ENCODE measurements around the gene RSPH6A. TPM values are rescaled to one million over a fixed set of nuclear protein-coding genes. Genes with fewer than 3 reads are reported as not detected.

RSPH6A gene
- polyA plus RNA-seq, 1 donor from 2014 or later: not detected

DNA sequence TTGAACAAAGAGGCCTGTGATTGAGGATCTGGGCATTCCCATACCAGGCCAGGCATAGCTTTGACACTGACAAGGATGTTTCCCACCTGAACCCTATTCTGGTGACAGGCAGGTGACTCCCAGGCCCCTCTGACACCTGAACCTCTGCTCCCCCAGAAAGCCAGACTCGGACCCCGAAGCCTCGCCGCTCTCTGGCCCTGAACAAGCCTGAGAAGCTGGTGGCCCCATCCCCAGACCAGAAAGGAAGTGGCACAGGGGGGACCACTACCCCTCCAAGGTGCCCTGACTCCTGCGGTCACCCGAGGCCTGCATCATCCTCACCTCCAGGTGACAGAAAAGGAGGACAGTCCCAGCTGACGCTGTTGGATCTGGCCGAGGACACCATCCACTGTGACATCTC, 60.8 kb downstream of the RSPH6A start:
- H3F3A ChIP-seq (ENCODE audit: insufficient read depth, low read length, poor library complexity, severe bottlenecking): no peaks in the 10 kb centered on the region
- no peaks in the 10 kb centered on the region for H3K79me2 ChIP-seq (replicated peaks; ENCODE audit: insufficient read depth, low read length)
- no peaks in the 10 kb centered on the region for H3K36me3 ChIP-seq (ENCODE audit: insufficient read depth, low read length)
- no peak overlapping the region for H2AFZ ChIP-seq (ENCODE audit: low read depth, low read length)
- no peak overlapping the region for H3K4me3 ChIP-seq (ENCODE audit: low read length)
- no peaks in the 10 kb centered on the region for H4K20me1 ChIP-seq (ENCODE audit: insufficient read depth)
- H3K9me2 ChIP-seq (ENCODE audit: insufficient read depth, low read length): no peaks in the 10 kb centered on the region
- no peaks in the 10 kb centered on the region for H3K9me3 ChIP-seq (ENCODE audit: low read length)
- H3K9ac ChIP-seq (ENCODE audit: low read length): no peak overlapping the region
- H3K27me3 ChIP-seq (ENCODE audit: insufficient read depth, low read depth, low read length): no peaks in the 10 kb centered on the region
- no peak for TF ChIP-seq SMC3 (conservative IDR thresholded peaks at IDR 0.05; ENCODE audit: poor library complexity)
- TF ChIP-seq, protein P1, sequence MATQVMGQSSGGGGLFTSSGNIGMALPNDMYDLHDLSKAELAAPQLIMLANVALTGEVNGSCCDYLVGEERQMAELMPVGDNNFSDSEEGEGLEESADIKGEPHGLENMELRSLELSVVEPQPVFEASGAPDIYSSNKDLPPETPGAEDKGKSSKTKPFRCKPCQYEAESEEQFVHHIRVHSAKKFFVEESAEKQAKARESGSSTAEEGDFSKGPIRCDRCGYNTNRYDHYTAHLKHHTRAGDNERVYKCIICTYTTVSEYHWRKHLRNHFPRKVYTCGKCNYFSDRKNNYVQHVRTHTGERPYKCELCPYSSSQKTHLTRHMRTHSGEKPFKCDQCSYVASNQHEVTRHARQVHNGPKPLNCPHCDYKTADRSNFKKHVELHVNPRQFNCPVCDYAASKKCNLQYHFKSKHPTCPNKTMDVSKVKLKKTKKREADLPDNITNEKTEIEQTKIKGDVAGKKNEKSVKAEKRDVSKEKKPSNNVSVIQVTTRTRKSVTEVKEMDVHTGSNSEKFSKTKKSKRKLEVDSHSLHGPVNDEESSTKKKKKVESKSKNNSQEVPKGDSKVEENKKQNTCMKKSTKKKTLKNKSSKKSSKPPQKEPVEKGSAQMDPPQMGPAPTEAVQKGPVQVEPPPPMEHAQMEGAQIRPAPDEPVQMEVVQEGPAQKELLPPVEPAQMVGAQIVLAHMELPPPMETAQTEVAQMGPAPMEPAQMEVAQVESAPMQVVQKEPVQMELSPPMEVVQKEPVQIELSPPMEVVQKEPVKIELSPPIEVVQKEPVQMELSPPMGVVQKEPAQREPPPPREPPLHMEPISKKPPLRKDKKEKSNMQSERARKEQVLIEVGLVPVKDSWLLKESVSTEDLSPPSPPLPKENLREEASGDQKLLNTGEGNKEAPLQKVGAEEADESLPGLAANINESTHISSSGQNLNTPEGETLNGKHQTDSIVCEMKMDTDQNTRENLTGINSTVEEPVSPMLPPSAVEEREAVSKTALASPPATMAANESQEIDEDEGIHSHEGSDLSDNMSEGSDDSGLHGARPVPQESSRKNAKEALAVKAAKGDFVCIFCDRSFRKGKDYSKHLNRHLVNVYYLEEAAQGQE (IDR thresholded peaks at IDR 0.05; ENCODE audit: borderline replicate concordance): no peak
- H3K27ac ChIP-seq (ENCODE audit: low read length): no peak overlapping the region
- H3K4me2 ChIP-seq (ENCODE audit: low read length): no peak overlapping the region

DNA sequence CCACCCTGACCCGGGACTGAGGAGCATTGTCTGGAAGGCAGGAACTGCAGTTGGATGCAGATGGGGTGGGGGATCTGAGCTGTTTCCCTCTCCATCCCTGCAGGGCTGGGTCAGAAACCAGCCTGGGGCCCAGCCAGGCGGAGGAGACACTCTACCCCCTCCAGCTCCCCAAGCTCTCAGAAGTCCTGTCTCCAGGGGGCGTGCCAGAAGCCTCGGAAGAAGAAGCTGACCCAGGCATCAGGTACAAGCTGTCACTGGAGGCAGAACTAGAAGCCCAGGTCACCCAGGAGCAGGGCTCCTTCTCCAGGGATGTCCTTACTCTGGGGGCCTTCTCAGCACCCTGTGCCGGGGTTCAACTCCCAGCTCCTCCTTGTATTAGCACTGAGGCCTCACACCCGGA, 61.6 kb downstream of the RSPH6A start:
- H4K20me1 ChIP-seq (ENCODE audit: insufficient read depth): no peaks in the 10 kb centered on the region
- H3K9me3 ChIP-seq (ENCODE audit: low read length): no peaks in the 10 kb centered on the region
- H3K9ac ChIP-seq (ENCODE audit: low read length): no peak overlapping the region
- H3K27ac ChIP-seq (ENCODE audit: low read length): no peak overlapping the region
- H3K4me2 ChIP-seq (ENCODE audit: low read length): no peak overlapping the region
- TF ChIP-seq TAF1 (IDR thresholded peaks at IDR 0.05; ENCODE audit: low read depth): no peak
- no peak for TF ChIP-seq POLR2AphosphoS5 (IDR thresholded peaks at IDR 0.05)
- no peak for TF ChIP-seq EZH2 (IDR thresholded peaks at IDR 0.05; ENCODE audit: borderline replicate concordance, insufficient read depth, low read length, poor library complexity, severe bottlenecking)
- TF ChIP-seq MXI1 (conservative IDR thresholded peaks at IDR 0.05; ENCODE audit: poor library complexity, severe bottlenecking): no peak
- no peak for TF ChIP-seq SMC3 (conservative IDR thresholded peaks at IDR 0.05; ENCODE audit: poor library complexity)
- TF ChIP-seq, protein P2, sequence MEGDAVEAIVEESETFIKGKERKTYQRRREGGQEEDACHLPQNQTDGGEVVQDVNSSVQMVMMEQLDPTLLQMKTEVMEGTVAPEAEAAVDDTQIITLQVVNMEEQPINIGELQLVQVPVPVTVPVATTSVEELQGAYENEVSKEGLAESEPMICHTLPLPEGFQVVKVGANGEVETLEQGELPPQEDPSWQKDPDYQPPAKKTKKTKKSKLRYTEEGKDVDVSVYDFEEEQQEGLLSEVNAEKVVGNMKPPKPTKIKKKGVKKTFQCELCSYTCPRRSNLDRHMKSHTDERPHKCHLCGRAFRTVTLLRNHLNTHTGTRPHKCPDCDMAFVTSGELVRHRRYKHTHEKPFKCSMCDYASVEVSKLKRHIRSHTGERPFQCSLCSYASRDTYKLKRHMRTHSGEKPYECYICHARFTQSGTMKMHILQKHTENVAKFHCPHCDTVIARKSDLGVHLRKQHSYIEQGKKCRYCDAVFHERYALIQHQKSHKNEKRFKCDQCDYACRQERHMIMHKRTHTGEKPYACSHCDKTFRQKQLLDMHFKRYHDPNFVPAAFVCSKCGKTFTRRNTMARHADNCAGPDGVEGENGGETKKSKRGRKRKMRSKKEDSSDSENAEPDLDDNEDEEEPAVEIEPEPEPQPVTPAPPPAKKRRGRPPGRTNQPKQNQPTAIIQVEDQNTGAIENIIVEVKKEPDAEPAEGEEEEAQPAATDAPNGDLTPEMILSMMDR (IDR thresholded peaks at IDR 0.05; ENCODE audit: poor library complexity, severe bottlenecking): no peak
- TF ChIP-seq EP300 (conservative IDR thresholded peaks at IDR 0.05; ENCODE audit: poor library complexity, severe bottlenecking): no peak
- TF ChIP-seq RAD21 (conservative IDR thresholded peaks at IDR 0.05): no peak
- TF ChIP-seq, protein P1 (IDR thresholded peaks at IDR 0.05; ENCODE audit: borderline replicate concordance): no peak
- H3K79me2 ChIP-seq (replicated peaks; ENCODE audit: insufficient read depth, low read length): no peaks in the 10 kb centered on the region
- no peaks in the 10 kb centered on the region for H3F3A ChIP-seq (ENCODE audit: insufficient read depth, low read length, poor library complexity, severe bottlenecking)
- H3K9me2 ChIP-seq (ENCODE audit: insufficient read depth, low read length): no peaks in the 10 kb centered on the region
- H3K27me3 ChIP-seq (ENCODE audit: insufficient read depth, low read depth, low read length): no peaks in the 10 kb centered on the region
- H2AFZ ChIP-seq (ENCODE audit: low read depth, low read length): no peak overlapping the region
- no peak overlapping the region for H3K4me3 ChIP-seq (ENCODE audit: low read length)
- H3K36me3 ChIP-seq (ENCODE audit: insufficient read depth, low read length): no peaks in the 10 kb centered on the region
